KBM-7 (cell line): ENCODE measurements around the gene PQBP1.

Experiments used
- DNase-seq: peaks from one replicate; pipeline ENCODE4 v3.0.0-alpha.2; 2015
- in situ Hi-C: fragments of 300-500 bp; cut with MboI; formaldehyde crosslinking; loops from 2 replicates; pipeline ENCODE4 v1.14.3; 2020; ENCODE audit warnings: low sequenced_read_pairs, low pct_unique_long_range_greater_than_20kb, mixed read lengths

The PQBP1 gene

GRCh38 chrX:48897157-48897624 is 539 bp upstream of the PQBP1 start:
- in situ Hi-C loops = no loop called here
- DNase-seq = peak; percentile 94

DNA sequence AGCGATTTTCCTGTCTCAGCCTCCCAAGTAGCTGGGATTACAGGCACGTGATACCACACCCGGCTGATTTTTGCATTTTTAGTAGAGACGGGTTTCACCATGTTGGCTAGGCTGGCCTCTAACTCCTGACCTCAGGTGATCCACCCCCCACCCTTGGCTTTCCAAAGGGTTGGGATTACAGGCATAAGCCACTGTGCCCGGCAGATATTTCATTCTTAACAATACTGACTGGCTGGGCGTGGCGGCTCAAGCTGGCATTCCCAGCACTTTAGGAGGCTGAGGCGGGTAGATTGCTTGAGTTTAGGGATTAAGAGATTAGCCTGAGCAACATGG is 1.3 kb downstream of the PQBP1 start:
- no peak for DNase-seq
- in situ Hi-C loops = no loop called here

DNA sequence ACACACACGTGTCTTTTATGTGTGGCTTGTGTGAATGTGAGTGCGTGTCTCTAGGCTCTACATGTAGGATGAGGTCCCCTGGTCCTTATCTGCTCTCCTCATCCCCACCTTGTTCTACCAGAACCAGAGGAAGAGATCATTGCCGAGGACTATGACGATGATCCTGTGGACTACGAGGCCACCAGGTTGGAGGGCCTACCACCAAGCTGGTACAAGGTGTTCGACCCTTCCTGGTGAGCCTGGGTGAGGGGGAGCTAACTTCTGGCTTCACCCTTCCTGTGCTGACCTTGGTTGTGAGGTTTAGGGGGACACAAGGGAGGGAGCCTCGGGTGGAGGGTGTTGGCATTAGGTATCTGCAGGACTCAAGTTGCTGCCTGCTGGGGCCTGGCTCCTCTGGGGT is 3.3 kb downstream of the PQBP1 start:
- no peak for DNase-seq
- in situ Hi-C loops = no loop called here

- no peak for DNase-seq
- in situ Hi-C loops = no loop called here
Observed at GRCh38 chrX:48902135-48902534, 4.4 kb downstream of the PQBP1 start.

- no peak for DNase-seq
- in situ Hi-C loops = no loop called here
Observed at GRCh38 chrX:48902776-48903175, 5.0 kb downstream of the PQBP1 start.

DNA sequence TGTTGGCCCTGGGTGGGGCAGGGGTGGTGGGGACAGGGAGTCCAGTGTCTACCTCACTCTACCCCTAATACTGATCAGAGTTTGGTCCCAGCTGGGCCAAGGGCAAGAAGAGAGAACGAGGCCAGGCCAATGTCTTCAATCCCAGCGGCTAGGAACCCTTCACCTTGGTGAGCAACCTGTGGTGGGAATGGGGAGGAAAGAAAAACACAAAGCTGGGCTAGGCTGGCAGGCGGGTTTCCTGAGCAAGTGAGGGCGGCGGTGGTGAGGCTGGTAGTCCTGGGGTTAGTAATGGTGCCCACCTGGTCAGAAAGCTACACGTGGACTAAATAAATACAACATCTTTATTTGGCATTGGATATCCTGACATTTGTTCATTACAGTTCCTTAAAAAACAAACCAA is 5.6 kb downstream of the PQBP1 start:
- in situ Hi-C loops = no loop called here
- DNase-seq = no peak

- no peak for DNase-seq
- in situ Hi-C loops = no loop called here
Observed at GRCh38 chrX:48904180-48904579, 6.5 kb downstream of the PQBP1 start.

GRCh38 chrX:48904626-48905025 is 6.9 kb downstream of the PQBP1 start:
- in situ Hi-C loops = no loop called here
- DNase-seq = no peak

- DNase-seq = no peak
- in situ Hi-C loops = no loop called here
Observed at GRCh38 chrX:48905090-48905790, 7.5 kb downstream of the PQBP1 start.

- DNase-seq = no peak
- in situ Hi-C loops = no loop called here
Observed at GRCh38 chrX:48908600-48908999, 10.9 kb downstream of the PQBP1 start.

DNA sequence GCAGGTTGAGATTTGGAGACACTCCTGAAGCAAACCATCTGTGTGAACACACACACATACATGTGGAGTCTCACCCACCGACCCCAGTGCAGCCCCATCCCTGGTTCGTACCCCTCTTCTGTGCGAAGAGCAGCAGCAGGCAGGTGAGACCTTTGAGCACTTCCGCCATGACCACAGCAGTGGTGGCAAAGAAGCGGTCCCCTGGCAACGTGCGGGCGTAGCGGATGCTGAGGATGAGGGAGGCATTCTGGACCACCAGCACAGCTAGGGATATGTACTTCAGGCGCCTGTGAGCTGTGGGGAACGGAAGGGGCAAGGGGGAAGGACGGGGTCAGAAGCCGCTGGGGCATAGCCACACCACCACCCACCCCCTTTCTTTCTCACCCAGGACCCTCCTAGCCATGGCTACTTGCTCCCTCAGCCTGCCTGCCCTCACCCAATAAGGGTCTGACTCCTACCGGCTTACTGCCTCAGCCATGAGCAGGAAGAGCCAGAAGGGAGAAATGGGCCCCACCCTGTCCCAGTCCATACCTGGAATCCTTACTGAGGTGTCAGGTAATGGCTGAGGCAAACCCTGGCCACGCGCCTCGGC is 12.1 kb downstream of the PQBP1 start:
- DNase-seq = no peak
- in situ Hi-C loops = no loop called here

- in situ Hi-C loops = no loop called here
- DNase-seq = no peak
Observed at GRCh38 chrX:48910926-48911411, 13.2 kb downstream of the PQBP1 start.

DNA sequence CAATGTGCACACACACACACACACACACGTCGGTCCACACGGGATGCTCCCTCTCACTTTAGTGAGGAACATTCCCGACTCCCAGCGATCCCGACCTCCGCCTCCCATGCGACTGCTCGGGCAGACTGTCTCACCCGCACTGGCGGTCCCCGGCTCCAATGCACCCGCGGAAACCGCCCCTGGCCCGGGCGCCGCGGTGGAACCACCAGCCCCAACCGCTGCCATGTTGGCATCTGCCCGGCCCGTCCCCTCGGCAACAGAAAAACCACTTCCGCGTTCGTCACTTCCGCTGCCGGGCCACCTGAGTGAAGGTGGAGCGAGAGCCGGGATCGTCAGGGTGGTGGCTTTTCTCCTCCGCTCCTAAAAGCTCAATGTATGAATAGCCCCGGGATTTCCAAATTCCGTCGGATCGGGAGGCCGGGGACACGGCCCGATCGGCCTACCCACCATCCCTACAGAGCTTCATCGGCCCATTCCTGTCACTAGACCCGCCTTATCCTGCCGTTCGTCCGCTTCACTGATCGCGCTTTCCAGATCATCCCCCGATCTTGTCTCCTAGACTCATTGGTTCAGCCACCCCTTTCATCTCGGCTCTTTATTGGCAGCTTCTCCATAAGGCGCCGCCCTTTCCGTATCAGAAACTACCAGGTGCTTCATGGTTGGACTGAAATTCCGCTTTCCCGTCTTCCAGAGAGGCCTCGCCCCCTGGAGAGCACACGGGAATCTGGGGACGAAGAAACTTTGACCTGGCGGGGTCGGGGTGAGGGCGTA is 13.9 kb downstream of the PQBP1 start, which contains the start of gene SLC35A2:
Gene SLC35A2, minus strand, starts transcription at position 235 of the 771 bp plus-strand sequence. Its CDS starts 10 bp downstream, at position 225.
- peak; percentile 92 for DNase-seq
- in situ Hi-C loops = no loop called here

GRCh38 chrX:48913605-48914366 is 16.1 kb downstream of the PQBP1 start:
- in situ Hi-C loops = no loop called here
- no peak for DNase-seq

DNA sequence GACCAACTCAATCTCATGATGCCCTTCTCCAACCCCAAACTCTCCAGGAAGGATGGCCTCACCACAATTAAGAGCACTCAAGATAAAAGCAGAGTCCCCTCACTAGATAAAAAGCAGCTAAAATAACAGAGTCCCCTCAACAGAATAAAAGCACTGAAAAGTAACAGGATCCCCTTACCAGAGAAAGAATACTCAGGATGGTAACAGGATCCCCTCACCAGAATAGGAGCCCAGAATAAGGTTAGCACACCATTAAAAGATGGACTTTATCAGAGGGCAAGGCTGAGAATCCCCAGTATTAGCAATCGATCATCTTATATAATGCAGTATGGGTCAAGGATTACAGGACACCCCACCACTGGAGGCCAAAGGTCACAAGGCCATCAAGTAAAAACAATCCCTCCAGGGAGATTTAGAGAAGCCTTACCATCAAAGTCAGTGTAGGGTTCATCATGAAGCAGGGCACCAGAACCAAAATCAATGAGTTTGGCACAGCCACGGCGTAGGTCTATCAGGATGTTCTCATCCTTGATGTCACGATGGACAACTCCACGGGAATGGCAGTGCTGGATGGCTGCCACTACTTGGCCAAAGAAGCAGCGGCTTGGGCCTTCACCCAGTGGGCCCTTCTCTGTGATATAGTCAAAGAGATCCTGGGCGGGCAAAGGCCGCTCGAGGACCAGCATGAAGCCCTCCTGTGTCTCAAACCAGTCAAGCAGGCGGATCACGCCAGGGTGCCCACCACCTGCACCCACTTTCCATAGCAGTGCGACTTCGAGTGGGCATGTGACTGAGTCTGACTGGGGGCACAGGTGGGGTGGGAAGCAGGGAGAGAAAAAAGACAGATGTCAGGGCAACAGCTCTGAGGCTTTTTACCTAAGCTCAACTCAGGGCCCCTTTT is 17.1 kb downstream of the PQBP1 start:
- no peak for DNase-seq

DNA sequence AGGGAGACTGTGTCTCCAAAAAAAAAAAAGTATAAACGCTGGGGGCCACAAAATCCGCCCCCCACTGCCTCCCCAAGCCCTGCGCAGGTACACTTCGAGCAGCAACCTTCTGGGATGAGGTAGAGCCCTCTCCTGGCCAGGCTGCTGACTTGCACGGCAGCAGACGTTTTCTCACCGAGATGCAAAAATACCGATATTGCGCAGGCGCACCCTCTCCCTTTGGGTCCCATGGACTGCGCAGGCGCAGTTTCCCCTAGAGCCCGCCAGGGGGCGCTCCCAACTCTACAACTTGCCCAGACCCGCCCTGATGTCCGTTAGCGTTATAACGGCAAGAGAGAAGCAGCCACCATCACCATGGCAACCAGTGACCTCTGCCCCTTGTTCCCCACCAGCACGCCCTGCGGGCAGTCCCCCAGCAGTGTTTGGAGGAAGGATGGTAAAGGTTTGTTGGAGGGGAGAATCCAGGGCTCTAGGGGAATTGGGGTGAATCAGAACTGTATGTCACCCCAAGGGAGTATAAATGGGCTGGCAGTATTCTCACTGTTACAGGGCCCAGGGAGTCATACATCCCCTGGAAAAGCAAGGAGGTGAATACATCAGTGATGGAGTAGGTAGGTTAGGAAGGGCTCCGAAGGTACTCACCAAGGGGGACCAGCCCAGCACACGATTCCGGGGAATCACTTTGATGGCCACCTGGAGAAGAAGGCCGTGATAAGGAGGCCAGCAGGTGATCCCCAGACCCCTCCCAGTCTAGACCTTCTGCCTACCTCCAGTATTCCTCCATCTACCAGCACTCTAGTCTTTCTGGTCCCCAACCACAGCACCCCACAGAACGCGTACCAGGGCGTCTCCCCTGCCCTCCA is 19.6 kb downstream of the PQBP1 start:
- in situ Hi-C loops = no loop called here
- peak; percentile 99 for DNase-seq

More for the DNA sequence above, 17.1 kb downstream of the PQBP1 start:
- in situ Hi-C loops = no loop called here

- in situ Hi-C loops = no loop called here
- DNase-seq = no peak
Observed at GRCh38 chrX:48918301-48918642, 20.5 kb downstream of the PQBP1 start.
